Stimulated activated CD4-positive, alpha-beta T cell treated with anti-CD3 and anti-CD28 coated beads, TNF-alpha, amount 100 ng/mL, for 1 hour (primary cell): ENCODE data around the gene NOD1.

Source experiments
- DNase-seq, 3 donors: peaks; one replicate each; pipeline ENCODE4 v3.0.0-alpha.2; 2020; ENCODE audit warnings: low read depth in 3 of 3, low spot score in 1 of 3

Gene NOD1

GRCh38 chr7:30470771-30471170 is 7.8 kb downstream of the NOD1 start:
- no peak for DNase-seq

DNA sequence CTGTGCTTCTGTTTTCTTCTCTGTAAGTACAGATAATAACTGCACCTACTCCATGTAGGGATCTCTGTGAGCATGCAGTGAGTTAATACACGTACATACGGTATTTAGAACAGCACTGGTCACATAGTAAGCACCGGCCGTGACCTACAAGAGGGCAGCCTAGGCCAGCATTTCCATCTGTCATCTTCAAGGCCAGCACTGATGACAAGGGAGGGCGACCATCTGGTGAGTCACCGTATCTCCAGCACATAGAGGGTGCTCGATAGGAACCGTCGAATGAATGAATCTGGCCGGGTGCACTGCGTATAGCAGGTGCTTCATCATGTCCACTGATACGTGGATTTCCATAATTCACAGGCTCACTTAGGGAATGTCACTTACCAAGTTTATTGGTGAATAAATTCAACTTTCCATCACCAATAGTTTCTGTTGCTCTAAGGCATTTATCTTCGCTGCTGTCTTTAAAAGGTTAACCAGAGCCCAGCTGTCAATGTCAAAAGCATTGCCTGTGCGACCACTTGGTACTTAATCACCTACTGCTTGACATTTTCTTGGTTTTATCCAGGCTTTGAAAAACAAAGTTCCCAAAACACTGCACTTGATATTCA is 8.3 kb downstream of the NOD1 start:
- no peak for DNase-seq

- DNase-seq: no peak
Measured at GRCh38 chr7:30469303-30469702, 9.3 kb downstream of the NOD1 start.

GRCh38 chr7:30468791-30469190 is 9.8 kb downstream of the NOD1 start:
- no peak for DNase-seq

GRCh38 chr7:30468041-30468440 is 10.5 kb downstream of the NOD1 start:
- no peak for DNase-seq

DNA sequence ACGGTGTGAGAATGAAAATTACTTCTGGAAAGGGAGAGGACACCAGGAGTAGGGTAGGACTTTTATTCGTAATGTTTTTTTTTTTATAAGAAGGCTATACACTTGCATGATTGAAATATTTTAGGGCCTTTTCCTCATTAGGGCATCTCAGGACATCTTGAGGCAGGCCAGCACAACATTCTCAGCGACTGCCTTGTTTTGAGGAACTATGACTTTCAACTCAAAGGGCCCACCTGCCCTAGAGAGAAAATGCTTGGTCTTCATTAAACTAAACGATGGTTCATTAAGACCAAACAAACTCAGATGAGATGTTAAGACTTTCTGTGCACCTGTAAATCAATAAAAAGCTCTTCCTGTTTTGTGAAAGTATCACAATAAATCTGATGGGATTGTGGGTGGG is 11.3 kb downstream of the NOD1 start:
- no peak for DNase-seq

GRCh38 chr7:30466266-30466665 is 12.3 kb downstream of the NOD1 start:
- no peak for DNase-seq

DNA sequence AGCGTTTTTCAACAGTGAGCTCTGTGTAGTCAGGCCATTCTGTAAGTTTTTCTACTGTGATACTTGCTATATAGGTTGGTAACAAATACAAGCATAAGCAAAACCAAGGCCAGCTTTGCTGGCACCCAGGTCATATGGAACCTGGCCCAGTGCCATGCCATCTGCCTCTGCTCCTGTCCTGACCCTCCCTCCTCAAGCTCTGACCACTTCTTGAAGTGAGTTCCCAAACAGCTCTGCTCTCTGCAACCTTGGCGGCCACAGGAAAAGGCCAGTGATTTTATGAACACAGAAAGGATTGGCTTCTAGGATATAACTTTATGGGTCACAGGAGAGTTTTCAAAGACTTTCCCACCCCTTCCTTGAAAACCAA is 12.8 kb downstream of the NOD1 start:
- DNase-seq: no peak

DNA sequence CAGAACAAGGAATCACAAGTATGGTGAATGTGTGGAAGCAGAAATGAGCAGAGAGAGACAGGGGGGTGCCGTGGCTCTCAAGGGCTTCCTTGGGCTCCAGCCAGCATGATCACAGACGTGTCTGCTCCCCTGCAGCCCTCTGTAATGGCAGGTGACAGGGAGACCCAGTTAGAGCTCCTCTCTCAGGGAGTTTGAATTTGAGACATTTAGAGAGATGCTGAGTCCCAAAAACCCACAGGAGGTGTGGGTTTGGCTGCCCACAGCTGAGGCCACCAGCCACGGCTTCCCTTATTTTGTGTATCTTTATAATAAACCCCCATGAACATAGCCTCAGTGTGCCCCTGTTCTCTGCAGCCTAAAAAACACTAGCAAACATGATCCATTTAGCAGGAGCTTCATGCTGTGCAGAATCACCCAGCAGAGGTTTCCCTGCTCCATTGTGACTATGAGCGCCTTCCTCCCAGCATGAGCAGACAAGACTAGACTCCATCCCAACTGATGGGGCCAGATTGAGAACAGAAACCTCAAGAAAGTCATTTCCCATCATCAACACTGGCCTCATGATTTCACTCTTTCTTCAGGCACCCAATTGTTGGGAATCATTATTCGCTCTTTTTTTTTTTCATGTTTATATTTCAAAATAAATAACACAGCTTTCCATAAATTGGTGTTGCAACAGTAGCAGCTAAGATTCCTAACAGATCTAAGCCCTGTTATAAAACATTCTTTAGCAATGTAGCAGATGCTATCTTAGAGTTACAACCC is 13.4 kb downstream of the NOD1 start:
- DNase-seq: no peak

DNA sequence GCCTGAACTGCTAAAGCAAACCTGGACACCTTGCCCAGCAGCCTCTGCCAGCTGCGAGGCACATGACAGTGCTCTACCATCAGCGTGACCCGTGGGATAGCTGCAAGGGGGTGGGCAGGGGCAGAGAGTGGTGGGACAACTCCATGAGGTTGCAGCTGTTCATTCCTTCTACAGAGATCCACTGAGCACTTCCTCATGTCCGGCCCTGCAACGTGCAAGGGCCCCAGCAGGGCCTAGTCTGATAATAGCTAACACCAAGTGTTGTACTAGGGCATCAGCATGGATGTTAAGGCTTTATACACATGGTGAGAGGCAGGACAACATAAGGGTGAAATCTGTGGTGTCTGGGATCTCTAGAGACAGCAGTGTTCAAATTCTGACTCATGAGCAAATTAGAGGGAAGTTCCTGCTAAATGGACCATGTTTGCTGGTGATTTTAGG is 14.3 kb downstream of the NOD1 start:
- no peak for DNase-seq

GRCh38 chr7:30463405-30464145 is 15.0 kb downstream of the NOD1 start:
- no peak for DNase-seq

- DNase-seq: no peak
Measured at GRCh38 chr7:30462179-30462578, 16.4 kb downstream of the NOD1 start.

DNA sequence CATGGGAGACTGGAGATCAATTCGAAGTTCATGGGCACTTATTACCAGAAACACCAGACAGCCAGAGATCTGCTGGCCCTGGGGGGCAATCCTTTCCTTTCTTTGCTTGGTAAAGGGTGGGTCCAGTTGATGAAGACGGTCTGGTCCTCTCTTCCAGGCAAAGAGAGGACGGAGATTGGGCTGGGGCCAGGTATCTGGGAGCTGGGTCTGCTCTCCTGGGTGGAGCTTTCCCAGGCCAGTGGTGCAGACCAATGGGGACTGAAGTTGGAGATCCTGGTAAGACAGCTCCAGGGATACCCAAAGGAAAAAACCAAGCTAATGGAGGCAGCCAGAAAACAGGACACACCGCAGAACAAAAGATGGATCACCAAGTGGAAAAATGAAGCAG is 18.3 kb downstream of the NOD1 start:
- no peak for DNase-seq

DNA sequence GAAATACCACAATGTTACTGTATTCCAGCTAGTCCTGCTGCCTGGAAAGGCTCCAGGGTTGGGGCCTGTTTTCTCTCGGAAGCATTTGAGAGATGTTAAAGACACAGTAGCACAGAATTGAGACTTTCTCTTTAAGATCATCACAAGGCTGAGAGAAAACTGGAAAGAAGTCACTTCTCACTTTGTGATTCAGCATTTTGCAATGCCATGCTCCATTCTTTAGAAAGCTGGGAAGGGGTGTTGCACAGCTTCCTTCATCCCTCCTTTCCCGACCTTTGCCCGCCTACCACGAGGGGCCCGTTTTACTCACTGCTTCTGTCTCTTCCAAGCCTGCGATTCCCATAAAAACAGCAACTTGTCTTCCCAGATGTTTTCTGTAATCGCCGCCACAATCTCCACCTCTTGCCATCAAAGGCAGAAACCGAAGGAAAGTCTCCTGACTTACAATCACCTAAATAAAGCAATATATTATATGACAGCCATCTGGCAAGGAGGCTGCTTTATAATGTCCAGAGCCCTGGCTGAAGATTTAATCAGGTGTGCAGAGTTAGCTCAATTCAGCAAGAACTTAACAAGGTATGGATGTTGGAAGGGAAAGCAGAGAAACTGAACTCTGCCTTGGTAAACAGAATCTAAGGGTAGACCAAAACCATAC is 18.9 kb downstream of the NOD1 start:
- DNase-seq: no peak

GRCh38 chr7:30458311-30458710 is 20.3 kb downstream of the NOD1 start:
- no peak for DNase-seq

DNA sequence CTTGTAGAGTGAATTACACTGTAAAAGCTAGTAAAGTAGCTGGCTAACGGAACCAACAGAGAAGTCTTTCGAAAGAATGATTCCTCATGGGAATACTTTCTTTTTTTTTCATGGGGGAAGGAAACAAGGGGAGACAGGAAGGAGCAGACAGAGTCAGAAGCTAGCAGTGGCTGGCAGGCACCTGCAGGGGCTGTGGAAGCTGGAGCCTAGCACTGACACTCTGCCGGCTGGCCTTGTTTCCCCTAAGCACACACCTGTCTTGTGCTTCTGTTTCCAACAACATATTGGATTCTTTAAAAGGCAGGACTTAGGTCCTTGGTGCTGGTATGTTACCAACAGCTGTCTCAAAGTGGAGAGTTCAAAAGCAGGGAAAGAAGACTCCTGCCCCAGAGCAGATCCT is 24.7 kb downstream of the NOD1 start:
- no peak for DNase-seq

GRCh38 chr7:30453016-30453415 is 25.6 kb downstream of the NOD1 start:
- DNase-seq: no peak

- DNase-seq: no peak
Measured at GRCh38 chr7:30452280-30452930, 26.2 kb downstream of the NOD1 start.

DNA sequence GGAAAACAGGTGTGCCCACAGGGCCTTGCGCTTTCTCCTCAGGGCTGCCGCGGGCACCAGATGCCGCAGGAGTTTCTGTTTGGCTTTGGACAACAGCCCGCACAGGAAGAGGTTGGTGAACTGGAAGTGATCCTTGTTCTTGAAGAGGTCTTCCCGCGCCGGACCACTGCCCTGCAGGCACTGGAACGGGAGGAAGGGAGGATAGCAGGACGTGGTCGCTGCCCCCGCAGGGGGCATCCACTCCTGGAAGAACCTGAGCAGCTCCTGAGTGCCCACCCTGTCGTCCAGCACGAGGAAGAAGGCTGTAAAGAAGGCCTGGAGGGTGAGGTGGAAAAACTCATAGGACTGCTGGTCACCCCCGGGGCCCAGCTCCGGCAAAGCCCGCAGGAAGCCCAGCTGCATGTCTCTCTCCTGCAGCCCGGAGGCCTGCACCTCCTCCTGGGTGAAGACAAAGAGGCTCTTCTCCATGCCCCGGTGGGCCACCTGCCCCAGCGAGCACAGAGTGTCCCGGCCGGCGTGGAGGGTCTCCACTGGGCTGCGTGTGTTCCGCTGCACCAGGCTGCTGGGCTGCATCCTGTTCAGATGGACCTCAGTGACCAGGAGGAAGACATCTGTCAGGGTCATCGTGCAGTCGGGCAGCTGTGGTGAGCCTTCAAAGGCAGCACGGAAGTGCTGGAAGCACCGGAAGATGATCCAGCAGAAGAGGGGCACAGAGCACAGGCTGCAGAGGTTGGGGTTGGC is 26.9 kb downstream of the NOD1 start:
- no peak for DNase-seq

DNA sequence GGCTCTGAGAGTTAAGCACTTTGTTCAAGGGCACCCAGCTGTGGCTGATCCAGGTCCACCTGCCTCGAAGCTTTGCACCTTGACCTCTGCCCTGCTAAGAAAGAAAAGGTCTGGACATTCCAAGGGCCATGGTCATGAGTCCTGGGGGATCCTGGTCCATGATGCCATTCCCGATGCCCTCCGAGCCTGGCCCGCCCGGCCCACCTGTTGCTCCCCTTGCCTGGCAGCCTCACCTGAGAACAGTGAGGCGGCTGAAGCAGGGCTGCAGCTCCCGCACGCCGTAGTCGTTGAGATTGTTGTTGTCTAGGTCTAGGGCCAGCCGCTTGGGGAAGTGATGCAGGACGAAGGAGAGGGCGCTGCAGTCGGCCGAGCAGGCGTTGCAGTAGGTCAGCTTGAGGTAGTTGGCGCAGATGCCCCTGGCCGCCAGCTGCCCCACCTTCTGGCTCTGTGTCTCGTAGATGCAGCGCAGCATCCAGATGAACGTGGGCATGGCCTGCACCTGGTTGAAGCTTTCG is 27.5 kb downstream of the NOD1 start:
- no peak for DNase-seq
